HEK293 (cell line): ENCODE data around the gene NBPF15.

Source experiments
- BCL11A ChIP-seq: fragments of 450-650 bp; formaldehyde crosslinking; IDR thresholded peaks from 2 replicates; pipeline ENCODE4 v1.5.1; 2016; ENCODE audit warnings: low read depth, missing biosample characterization, missing genetic modification characterization
- GLIS2 ChIP-seq: fragments of 450-650 bp; formaldehyde crosslinking; IDR thresholded peaks from 2 replicates; pipeline ENCODE4 v1.5.1; 2016; ENCODE audit warnings: missing biosample characterization, missing genetic modification characterization
- INSM2 ChIP-seq: fragments of 450-650 bp; formaldehyde crosslinking; IDR thresholded peaks from 2 replicates; pipeline ENCODE4 v1.5.1; 2016; ENCODE audit warnings: missing biosample characterization, missing genetic modification characterization
- KLF17 ChIP-seq: fragments of 450-650 bp; formaldehyde crosslinking; IDR thresholded peaks from 2 replicates; pipeline ENCODE4 v1.5.1; 2016; ENCODE audit warnings: missing biosample characterization, missing genetic modification characterization
- OVOL3 ChIP-seq: fragments of 450-650 bp; formaldehyde crosslinking; IDR thresholded peaks from 2 replicates; pipeline ENCODE4 v1.5.1; 2016; ENCODE audit warnings: missing biosample characterization, missing genetic modification characterization
- PATZ1 ChIP-seq: fragments of 450-650 bp; formaldehyde crosslinking; IDR thresholded peaks from 2 replicates; pipeline ENCODE4 v1.5.1; 2016; ENCODE audit warnings: missing biosample characterization, missing genetic modification characterization
- REST ChIP-seq: fragments of 450-650 bp; formaldehyde crosslinking; IDR thresholded peaks from 2 replicates; pipeline ENCODE4 v1.5.1; 2016; ENCODE audit warnings: missing biosample characterization, missing genetic modification characterization
- SCRT2 ChIP-seq: fragments of 450-650 bp; formaldehyde crosslinking; IDR thresholded peaks from 2 replicates; pipeline ENCODE4 v1.5.1; 2016; ENCODE audit warnings: missing biosample characterization, missing genetic modification characterization
- YY2 ChIP-seq: fragments of 450-650 bp; formaldehyde crosslinking; IDR thresholded peaks from 2 replicates; pipeline ENCODE4 v1.5.1; 2016; ENCODE audit warnings: missing biosample characterization, missing genetic modification characterization
- ZBTB8A ChIP-seq: fragments of 450-650 bp; formaldehyde crosslinking; IDR thresholded peaks from 2 replicates; pipeline ENCODE4 v1.5.1; 2016; ENCODE audit warnings: missing biosample characterization, missing genetic modification characterization
- ZFHX2 ChIP-seq: fragments of 450-650 bp; formaldehyde crosslinking; conservative IDR thresholded peaks from 2 replicates; pipeline ENCODE4 v1.5.1; 2016; ENCODE audit warnings: missing biosample characterization, missing genetic modification characterization
- ZFP3 ChIP-seq: fragments of 450-650 bp; formaldehyde crosslinking; IDR thresholded peaks from 2 replicates; pipeline ENCODE4 v1.5.1; 2016; ENCODE audit warnings: low read depth, missing biosample characterization, missing genetic modification characterization
- ZIC2 ChIP-seq: fragments of 450-650 bp; formaldehyde crosslinking; IDR thresholded peaks from 2 replicates; pipeline ENCODE4 v1.5.1; 2016; ENCODE audit warnings: missing biosample characterization, missing genetic modification characterization
- ZNF121 ChIP-seq: fragments of 450-650 bp; formaldehyde crosslinking; IDR thresholded peaks from 2 replicates; pipeline ENCODE4 v1.5.1; 2016; ENCODE audit warnings: missing biosample characterization, missing genetic modification characterization
- ZNF2 ChIP-seq: fragments of 450-650 bp; formaldehyde crosslinking; IDR thresholded peaks from 2 replicates; pipeline ENCODE4 v1.5.1; 2016; ENCODE audit warnings: missing biosample characterization, missing genetic modification characterization
- ZNF335 ChIP-seq: fragments of 450-650 bp; formaldehyde crosslinking; conservative IDR thresholded peaks from 2 replicates; pipeline ENCODE4 v1.5.1; 2016; ENCODE audit warnings: missing biosample characterization, missing genetic modification characterization
- ZNF561 ChIP-seq: fragments of 450-650 bp; IDR thresholded peaks from 2 replicates; pipeline ENCODE4 v1.5.1; 2018; ENCODE audit warnings: missing biosample characterization, missing genetic modification characterization, borderline replicate concordance
- ZNF580 ChIP-seq: fragments of 450-650 bp; formaldehyde crosslinking; IDR thresholded peaks from 2 replicates; pipeline ENCODE4 v1.5.1; 2016; ENCODE audit warnings: missing biosample characterization, missing genetic modification characterization
- ZNF639 ChIP-seq: fragments of 450-650 bp; formaldehyde crosslinking; IDR thresholded peaks from 2 replicates; pipeline ENCODE4 v1.5.1; 2016; ENCODE audit warnings: missing biosample characterization, missing genetic modification characterization
- ZNF76 ChIP-seq: fragments of 450-650 bp; formaldehyde crosslinking; IDR thresholded peaks from 2 replicates; pipeline ENCODE4; 2016; ENCODE audit warnings: low read depth, missing biosample characterization, missing genetic modification characterization, borderline replicate concordance
- ZNF776 ChIP-seq: fragments of 450-650 bp; formaldehyde crosslinking; IDR thresholded peaks from 2 replicates; pipeline ENCODE4 v1.5.0; 2017; ENCODE audit warnings: missing biosample characterization, missing genetic modification characterization, borderline replicate concordance
- ZNF785 ChIP-seq: fragments of 450-650 bp; formaldehyde crosslinking; IDR thresholded peaks from 2 replicates; pipeline ENCODE4 v1.5.1; 2016; ENCODE audit warnings: missing biosample characterization, missing genetic modification characterization
- ZSCAN18 ChIP-seq: fragments of 450-650 bp; formaldehyde crosslinking; IDR thresholded peaks from 2 replicates; pipeline ENCODE4 v1.5.1; 2016; ENCODE audit warnings: missing biosample characterization, missing genetic modification characterization
- ZSCAN30 ChIP-seq: fragments of 450-650 bp; IDR thresholded peaks from 2 replicates; pipeline ENCODE4 v1.5.1; 2018; ENCODE audit warnings: missing biosample characterization, mild to moderate bottlenecking, missing genetic modification characterization, moderate library complexity
- ZXDB ChIP-seq: fragments of 450-650 bp; formaldehyde crosslinking; IDR thresholded peaks from 2 replicates; pipeline ENCODE4 v1.5.1; 2016; ENCODE audit warnings: missing biosample characterization, missing genetic modification characterization

NBPF15 gene

GRCh38 chr1:144412491-144413403, 48.7 kb downstream of the NBPF15 start (continued):
- TF ChIP-seq REST (tag by site-specific recombination) (peak; percentile 68), ZNF580 (tag by site-specific recombination) (peak; percentile 90), YY2 (tag by site-specific recombination) (peak; percentile 81), PATZ1 (tag by site-specific recombination) (peak; percentile 85), ZNF776 (tag by site-specific recombination) (peak; percentile 72; the same call in 1 of the 2 replicates), BCL11A (tag by site-specific recombination) (peak; percentile 72; the same call in 1 of the 2 replicates), ZNF76 (tag by site-specific recombination) (peak; percentile 27; the same call in 1 of the 2 replicates), ZFHX2 (tag by site-specific recombination) (0 out of 2 replicates have a peak, but pooled peaks have one; percentile 27), ZFP3 (peak; percentile 66), GLIS2 (peak; percentile 76), ZXDB (tag by site-specific recombination) (peak; percentile 92), OVOL3 (tag by site-specific recombination) (peak; percentile 97), ZBTB8A (tag by site-specific recombination) (peak; percentile 58), ZSCAN18 (tag by site-specific recombination) (0 out of 2 replicates have a peak, but pooled peaks have one; percentile 59), ZNF561 (tag by site-specific recombination) (0 out of 2 replicates have a peak, but pooled peaks have one; percentile 52), ZSCAN30 (tag by site-specific recombination) (peak; percentile 96), INSM2 (tag by site-specific recombination) (peak; percentile 75; the same call in 1 of the 2 replicates), ZIC2 (tag by site-specific recombination) (peak; percentile 57), ZNF639 (tag by site-specific recombination) (peak; percentile 64; the same call in 1 of the 2 replicates), ZNF335 (tag by site-specific recombination) (peak; percentile 68), ZNF785 (tag by site-specific recombination) (peak; percentile 78), SCRT2 (tag by site-specific recombination) (peak; percentile 41; the same call in 1 of the 2 replicates), ZNF2 (tag by site-specific recombination) (peak; percentile 92), ZNF121 (peak; percentile 61; the same call in 1 of the 2 replicates), KLF17 (tag by site-specific recombination) (peak; percentile 84; the same call in 1 of the 2 replicates)
